GM19035 (cell line): ENCODE data around the gene PRRG2.

ENCODE experiments used
- ATAC-seq: cut with Tn5 transposase; IDR thresholded peaks from one replicate; pipeline ENCODE4 v1.9.1; 2021; ENCODE audit not compliant: unreplicated experiment

PRRG2 gene

DNA sequence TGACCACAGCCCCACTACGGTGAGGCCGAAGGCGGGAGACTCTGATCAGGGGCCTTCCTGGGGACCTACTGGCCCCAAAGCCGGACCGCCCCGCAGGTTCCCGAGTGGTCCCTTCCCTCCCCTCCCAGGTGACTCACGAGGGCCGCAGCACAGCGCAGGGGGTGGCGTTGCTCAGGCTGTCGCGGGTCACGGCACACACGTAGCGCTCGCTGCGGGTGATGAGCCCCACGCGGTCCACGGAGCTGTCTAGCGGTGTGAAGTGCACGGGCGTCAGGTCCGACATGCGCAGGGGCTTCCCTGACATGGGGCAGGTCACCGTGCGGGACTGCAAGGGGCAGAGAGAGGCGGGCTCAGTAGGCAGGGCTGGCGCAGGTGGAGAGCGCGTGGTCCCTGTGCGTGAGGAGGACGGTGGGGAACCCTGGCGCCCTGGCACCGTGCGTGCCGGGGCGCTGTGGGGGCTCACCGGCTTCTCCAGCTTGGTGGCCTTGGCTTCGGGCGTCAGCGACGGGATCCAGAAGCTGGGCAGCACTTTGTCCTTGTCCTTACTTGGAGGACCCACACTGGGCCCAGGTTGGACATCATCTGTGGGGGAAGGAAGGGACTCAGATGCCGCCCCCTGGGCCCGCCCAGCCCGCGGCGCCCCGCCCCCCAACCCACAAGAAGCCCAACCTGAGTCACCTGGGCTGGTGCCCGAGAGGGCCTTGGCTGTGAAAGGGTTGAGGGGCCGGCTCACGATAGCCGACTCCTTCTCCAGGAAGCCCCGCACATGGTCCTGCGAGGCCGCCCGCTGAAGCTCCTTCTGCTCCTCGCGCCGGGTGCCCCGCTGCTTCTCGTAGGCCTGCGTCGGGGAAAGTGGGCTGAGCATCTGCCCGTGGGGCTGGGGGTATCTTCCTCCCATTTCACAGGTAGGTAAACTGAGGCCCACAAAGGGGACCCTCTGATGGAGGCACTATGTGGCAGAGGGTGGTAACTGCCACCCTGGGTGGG, 24.4 kb upstream of the PRRG2 start:
- no peak for ATAC-seq

DNA sequence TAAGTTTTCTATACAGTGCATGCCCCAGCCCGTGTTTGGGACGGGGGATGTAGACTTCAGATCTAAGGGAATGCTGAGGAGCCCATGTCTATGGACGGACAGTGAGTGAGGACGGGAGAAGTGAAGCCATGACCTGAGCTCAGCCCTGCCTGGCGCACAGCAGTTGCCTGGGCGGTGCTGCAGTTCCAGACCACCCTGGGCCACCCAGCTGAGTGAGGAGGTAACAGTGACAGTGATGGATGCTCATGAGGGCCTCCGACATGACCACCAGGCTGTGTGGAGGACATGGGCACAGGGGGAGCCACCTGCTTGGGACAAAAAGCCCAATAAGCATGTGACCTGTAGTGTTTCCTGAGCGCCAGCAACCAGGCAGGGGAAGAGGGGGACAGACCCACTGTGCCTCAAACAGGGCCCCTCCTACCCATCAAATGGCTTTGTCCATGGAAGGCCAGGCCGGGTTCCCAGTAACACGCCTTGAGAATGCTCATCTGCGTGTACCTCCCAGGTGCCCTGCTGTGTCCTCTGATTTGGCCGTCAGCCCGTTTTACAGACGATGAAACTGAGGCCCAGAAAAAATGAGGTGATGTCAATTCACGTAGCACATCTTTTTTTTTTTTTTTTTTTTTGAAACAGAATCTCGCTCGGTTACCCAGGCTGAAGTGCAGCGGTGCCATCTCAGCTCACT, 23.3 kb upstream of the PRRG2 start:
- no peak for ATAC-seq

DNA sequence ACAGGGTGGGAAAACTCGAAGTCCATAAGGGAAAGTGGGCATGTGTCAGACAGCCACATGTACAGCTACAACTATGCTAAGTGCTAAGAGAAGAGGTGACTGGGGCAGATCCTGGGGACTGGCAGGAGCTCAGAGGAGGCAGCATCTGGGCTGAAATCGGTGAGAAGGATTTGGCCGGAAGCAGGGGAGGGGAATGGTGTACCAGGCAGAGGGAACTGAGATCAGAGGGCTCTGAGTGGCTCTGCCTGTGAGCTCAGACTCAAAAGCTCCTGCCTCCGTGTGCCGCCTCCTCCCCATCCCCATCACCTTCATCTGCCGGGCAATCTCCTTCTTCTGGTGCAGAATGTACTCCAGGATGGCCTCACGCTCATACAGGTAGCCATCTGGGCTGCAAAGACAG, 22.5 kb upstream of the PRRG2 start:
- no peak for ATAC-seq

DNA sequence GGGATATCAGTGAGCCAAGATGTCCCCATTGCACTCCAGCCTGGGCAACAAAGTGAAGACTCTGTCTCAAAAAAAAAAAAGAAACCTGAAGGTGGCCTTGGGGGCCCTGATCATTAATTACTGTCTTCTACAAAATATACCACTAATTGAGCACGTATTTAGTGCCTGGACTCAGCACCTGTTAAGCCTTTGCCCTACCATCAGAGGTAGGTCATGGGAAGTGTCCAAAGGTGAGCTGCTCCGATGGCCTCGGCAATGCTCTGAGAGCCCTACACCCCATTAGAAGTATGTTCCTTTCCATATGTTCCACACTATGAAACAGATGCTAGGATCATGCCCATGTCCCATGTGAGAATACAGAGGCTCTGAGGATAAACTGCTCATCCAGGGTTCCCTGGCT, 21.7 kb upstream of the PRRG2 start:
- no peak for ATAC-seq

DNA sequence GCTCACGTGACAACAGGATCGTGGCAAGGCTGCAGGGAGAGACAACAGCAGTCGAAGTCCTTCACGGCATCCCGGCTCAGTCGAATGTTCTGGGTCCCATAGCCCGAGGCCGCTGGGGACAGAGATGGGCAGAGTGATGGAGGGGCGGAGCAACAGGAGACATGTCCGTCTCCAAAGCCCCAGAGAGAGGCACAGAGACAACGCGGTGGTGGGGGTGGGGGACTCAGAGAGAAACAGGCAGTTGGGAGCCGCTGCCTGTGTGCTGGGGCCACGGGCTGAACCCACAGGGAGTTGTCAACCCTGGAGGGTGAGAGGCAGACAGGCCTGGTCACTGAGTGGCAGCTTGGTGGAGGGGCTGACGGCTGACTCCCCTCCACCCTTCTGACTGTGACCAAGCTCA, 21.2 kb upstream of the PRRG2 start:
- no peak for ATAC-seq

DNA sequence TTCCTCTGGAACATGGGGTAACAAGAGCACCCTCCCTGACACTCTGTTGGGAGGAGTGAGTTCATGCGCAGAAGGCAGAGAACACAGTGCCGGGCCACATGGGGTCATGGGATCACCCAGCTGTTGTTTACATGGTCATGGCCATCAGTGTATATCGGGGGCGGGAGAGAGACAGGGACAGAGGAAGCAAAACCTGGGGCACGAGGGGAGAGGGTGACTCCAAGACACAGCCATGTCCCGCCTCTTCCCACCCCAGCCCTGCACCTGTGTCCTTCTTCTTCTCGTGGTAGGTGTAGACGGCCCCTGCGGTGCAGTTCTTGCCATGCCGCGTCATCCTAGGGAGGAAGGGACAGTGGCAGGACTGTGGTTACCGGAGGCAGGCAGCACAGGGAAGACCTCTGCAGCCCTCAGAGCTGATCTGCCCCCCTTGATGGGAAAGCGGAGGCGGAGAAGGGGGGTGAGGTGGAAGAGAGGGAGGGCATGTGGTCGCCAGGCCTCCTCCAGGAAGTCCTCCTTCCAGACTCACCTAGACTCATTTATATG, 20.7 kb upstream of the PRRG2 start:
- no peak for ATAC-seq

DNA sequence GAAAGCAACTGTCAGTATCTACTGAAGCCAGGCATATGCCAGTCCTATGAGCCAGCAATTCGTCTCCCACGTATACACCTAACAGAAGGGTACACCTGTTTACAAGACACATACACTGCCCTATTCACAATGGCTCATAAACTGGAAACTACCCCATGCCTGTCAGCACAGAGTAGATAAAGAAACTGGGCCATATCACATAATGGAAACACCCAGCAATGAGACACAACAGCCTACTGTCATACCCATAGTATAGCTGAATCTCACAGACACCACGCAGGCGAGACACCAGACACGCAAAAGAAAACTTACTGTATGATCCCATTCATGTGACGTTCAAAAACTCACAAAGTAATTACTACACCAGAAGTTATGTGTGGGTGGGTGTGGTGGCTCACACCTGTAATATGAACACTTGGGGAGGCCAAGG, 16.5 kb upstream of the PRRG2 start:
- ATAC-seq, result no peak

DNA sequence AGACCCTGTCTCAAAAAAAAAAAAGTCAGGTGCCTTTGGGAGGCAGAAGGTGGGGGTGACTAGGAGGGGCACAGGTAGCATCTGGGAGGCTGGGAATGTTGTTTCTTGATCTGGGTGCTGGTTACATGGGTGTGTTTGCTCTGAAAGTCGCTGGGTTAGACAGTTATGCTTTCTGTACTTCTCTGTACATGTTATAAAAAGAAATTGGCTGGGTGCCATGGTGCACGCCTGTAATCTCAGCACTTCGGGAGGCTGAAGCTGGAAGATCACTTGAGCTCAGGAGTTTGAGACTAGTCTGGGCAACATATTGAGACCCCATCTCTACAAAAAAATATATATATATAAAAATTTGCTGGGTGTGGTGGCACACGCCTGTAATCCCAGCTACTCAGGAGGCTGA, 15.9 kb upstream of the PRRG2 start:
- no peak for ATAC-seq

DNA sequence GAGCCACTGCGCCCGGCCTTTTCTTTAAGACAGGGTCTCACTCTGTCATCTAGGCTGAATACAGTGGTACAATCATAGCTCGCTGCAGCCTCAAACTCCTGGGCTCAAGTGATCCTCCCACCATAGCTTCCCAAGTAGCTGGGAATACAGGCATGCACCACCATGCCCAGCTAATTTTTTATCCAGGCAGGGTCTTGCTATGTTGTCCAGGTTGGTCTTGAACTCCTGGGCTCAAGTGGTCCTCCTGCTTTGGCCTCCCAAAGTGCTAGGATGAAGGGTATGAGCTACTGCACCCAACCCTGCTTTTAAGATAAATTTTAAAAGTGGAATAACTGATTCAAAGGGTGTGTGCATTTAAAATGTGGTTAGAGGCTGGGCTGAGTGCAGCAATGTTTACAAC, 14.8 kb upstream of the PRRG2 start:
- no peak for ATAC-seq

DNA sequence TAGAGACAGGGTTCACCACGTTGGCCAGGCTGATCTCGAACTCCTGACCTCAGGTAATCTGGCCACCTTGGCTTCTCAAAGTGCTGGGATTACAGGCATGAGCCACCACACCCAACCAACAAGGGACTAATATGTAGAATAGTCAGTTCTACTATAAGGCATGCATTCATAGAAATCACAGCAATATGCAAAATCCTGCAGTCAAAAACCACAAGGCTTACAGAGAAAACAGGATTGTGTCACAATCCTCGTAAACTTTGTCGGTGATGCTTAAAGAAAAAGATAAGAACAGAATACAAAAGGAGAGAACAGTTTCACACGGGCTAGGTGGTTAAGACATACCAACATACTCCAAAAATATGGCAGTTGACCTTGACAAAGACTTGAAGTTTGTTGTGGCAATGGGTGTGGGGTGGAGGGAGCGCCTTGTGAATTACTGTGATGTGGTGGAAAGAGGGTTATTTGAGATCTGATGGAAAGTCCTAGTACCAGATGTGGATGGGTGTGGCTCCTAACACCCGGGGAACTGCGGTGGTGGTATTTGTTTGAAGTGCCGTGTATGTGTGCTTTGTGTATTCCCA, 13.2 kb upstream of the PRRG2 start:
- ATAC-seq, result no peak

DNA sequence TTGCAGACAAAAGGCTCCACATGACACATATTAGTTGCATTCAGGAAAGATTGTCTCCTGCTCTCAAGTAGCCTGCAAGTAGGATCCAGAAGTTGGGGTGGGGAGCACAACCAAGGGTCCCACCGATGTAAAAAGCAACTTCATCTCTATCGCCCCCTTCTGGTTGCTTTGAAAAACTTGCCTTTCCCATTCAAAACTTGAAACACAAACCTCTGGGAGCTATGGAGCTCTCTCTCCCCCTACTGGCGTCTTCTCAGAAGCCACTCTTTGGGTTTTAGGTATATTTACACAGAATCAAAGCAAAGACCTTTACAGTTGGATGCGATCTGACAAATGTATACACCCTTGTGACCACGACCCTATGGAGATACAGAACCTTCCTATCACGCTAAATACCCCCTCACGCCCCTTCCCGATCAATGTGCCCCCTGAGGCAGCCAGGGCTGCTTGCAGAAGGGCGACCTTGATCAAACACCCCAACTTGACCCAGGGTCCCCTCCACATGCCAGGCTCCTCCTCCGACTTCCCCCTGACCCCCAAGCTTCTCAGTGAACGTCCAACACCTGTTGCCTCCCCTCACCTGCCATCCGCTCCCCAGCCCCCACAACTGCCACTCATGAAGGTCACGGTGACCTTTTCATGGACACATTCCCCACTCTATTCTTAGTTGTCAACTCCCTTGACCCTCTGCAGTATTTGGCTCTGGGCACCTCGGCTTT, 10.8 kb upstream of the PRRG2 start:
- ATAC-seq, result no peak

DNA sequence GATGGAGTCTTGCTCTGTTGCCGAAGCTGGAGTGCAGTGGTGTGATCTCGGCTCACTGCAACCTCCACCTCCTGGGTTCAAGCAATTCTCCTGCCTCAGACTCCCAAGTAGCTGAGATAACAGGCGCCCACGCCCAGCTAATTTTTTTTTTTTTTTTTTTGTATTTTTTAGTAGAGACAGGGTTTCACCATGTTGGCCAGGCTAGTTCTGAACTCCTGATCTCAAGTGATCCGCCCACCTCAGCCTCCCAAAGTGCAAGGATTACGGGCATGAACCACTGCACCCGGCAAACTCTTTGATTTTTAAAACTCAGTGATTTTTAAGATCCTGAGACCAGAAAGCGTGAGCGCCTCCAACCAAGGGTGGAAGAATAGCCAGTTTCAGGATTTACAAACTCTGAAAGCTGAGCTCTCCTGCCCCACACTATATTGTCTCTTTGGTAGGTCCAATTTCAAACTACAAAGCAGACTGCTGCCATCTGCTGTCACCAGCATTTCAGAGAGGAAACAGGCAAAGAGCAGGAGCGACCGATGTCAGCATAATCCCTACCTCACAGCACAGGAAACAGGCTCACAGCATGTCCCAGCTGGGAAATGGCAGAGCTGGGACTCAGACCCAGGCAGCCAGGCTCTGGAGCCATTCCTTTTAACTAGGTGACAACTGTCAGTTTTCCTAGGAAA, 10.0 kb upstream of the PRRG2 start:
- ATAC-seq, result no peak

DNA sequence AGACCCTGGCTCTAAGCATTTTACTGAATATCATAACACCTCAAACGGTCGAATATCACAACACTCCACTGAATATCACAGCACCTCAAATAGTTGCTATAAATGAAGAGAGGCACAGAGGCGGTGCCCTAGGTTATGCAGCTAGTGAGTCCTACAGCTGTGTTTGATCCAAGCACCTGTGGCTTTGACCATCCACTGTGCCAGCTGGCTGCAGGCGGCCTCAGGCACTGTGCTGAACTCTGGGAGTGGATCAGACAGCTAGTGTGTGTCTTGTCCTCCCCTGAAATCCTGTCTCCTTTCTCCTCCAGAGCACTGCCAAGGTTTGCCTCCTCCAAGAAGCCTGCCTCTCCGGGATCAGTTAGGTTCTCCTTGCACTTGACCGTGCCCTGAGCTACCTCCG, 8.1 kb upstream of the PRRG2 start:
- ATAC-seq, result no peak

DNA sequence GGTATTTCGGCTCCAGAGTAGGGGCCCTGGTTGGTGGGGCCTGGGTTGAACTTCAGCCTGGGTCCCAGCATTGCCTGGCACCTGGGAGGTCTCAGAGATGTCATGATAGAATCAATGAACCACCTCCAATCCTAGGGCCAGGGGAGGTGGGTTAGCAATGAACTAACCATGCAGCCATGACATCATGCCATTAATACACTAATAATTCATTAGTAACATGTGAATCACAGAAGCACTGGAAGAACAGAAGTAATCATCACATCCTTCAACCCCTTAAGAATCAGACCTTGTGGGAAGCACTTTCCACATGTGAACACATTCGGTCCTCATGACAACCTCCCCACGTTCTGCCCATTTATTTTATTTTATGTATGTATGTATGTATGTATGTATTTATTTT, 7.7 kb upstream of the PRRG2 start:
- ATAC-seq, result no peak

DNA sequence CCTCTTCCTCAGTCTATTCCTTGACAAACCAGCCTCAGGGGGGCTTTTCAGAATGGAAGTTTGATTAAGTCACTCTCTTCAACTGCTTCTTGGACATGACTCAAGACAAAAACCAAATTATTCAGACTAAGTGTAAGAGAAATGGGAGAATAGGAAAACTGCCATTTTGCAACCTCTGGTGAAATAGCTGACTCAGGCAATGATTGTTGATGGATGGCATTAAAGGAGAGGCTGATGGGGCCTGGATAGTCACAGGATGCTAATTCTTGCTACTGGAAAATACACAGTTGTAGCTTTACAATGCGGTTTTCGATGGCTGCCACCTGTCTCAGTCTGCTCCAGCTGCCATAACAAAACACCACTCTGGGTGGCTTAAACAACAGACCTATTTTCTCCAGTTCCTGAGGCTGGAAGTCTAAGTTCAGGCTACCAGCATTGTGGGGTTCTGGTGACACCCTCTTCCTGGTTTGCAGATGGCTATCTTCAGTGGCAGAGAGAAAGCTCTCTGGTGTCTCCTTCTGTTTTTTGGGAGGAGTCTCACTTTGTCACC, 6.8 kb upstream of the PRRG2 start:
- ATAC-seq, result no peak

DNA sequence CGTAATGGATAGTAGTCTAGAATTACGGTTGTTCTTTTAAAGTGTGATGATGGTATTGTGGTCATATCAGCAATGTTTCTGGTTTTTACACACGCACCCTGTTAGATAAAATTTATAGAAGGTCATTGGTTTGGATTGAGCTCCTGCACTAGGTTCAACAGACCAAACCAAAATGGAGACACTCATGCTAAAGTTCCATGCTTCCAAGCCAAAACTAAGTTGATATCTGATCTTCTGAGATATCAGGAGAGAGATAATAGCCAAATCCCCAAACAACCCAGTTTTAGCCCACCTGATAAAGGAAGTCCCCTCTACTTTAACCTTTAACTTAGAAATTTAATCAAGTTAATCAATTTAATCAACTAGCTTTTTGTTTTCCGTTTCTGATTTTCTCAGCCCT, 1.9 kb upstream of the PRRG2 start:
- no peak for ATAC-seq

DNA sequence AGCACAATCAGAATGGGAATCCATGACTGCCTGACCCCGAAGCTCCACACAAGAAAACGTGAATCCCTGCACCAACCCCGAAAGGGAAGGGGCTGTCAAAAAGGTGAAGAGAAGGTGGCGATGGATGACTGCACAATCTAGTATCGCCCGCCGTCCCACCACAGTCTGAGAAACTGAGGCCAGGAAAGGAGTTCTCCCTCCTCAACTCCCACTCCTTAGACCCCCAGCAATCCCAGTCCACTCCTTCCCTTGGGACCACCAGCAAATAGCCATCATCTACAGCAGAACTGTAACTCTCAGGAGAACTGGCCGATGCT, 1.2 kb upstream of the PRRG2 start:
- no peak for ATAC-seq

DNA sequence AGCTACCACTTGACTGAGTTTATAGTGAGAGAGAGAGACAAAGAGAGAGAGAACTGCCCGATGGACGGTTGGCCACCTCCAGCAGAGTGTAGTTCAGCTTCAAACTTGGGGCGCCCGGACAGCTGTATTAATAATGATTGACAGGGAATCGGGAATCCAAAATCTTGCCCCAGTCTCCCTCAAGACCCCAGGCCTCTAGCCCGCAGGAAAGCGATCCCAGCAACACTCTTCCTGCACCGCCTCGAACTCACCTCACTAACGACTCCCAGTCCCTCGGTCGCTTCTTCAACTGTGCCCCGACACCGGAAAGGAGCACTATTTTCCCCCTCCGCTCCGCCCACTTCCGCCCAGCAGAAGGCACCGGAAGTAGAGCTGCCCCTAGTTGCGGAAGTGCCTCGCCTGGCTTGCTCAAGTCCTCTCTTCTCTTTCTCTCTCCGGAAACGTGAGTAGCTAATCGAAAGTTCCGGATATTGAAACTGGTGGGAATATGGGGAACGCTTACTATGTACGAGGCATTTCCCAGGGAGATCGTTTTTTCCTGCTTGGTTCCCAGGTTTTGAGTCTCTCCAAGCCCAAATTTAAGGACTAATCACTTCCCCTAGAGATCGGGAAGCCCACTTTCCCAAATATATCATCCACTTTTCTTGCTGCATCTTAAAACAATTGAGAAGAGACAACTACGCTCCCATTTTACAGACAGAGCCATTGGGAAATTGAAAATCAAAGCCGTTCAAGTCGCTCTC, 681 bp upstream of the PRRG2 start, which contains the start of gene NOSIP:
NOSIP (minus strand) TSS at position 293 of the 743 bp plus-strand sequence. CDS start 19,865 bp downstream, outside the sequence.
- ATAC-seq, result peak; percentile 87

DNA sequence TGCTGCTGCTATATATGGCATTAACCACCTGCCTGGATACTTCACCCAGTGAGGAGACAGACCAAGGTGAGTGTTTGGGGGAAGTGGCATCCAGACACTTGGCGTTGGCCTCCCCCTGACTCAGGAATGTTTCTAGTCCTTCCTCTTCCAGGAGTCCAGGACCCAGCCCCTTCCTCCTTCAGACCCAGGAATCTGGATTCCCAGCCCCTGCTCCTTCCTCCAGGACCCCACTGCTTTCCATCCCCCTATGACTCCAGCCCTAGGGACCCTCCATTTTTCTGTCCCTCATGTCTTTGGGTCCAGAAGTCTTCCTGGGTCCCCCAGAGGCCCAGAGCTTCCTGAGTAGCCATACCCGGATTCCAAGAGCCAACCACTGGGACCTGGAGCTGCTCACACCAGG, 2.1 kb downstream of the PRRG2 start:
- ATAC-seq, result no peak

DNA sequence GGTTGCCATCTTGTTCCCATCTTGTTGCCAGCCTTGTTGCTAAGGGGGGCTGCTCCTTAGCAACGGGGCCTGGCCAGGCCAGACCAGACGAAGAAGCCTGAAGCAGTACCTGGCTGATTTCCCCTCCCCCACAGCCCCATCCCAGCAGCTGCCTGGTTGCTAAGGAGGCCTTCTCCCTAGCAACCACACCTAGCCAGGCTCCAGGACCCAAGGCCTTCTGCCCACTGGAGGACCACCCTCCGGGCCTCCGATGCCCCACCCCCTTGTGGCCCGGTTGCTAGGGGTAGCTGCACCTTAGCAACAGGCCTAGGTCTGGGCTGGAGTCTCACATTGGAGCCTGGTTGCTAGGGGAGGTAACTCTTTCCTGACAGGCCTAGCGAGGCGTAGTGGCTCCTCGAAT, 3.9 kb downstream of the PRRG2 start:
- ATAC-seq, result no peak
